PC-9 (cell line): ENCODE results near the gene LMX1B.

Experiments
- CTCF ChIP-seq: fragments of 200-600 bp; sonication (generic); conservative IDR thresholded peaks from 2 replicates; pipeline ENCODE4 v1.6.1; 2017; ENCODE audit warnings: mixed run types, antibody characterized with exemption, mild to moderate bottlenecking, moderate library complexity
- EZH2 ChIP-seq: fragments of 200-600 bp; sonication (generic); IDR thresholded peaks from 2 replicates; pipeline ENCODE4 v1.8.0; 2017; ENCODE audit warnings: antibody characterized with exemption, low read depth

DNA sequence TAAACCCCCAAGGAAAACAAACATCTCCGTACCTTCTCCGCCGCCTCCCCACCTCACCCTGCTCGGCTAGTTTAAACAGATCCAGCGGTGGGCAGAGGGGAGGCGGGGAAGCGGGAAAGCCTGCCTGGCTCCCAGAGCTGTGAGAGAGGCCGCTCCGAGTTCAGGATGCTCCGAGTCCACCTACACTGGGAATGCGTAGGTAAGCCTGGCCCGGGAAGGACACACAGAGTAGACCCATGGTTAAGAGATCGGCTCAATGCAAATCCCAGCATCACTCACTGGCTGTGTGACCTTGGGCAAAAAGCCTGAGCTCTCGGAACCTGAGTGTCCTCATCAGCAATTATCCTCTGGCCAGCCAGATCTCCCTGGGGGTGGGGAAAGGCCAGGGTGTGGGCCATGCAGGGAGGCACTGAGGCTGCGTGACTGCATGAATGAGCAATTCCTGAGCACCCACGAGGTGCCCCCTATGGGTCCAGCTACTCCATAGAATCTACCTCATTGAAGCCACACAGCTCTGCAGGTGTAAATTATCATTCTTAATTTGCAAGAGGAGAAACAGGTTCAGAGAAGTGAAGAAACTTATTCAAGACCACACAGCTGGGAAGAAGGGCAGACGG lies 30.5 kb upstream of the LMX1B start:
- TF ChIP-seq CTCF (no peak), EZH2 (no peak)
